NCI-H1930 (cell line): ENCODE results near the gene SPACA4.

Experiments
- DNase-seq, 2 experiments: peaks; one replicate each; lab custom pipeline; 2025; lab: John Stamatoyannopoulos, UW

The SPACA4 gene

DNA sequence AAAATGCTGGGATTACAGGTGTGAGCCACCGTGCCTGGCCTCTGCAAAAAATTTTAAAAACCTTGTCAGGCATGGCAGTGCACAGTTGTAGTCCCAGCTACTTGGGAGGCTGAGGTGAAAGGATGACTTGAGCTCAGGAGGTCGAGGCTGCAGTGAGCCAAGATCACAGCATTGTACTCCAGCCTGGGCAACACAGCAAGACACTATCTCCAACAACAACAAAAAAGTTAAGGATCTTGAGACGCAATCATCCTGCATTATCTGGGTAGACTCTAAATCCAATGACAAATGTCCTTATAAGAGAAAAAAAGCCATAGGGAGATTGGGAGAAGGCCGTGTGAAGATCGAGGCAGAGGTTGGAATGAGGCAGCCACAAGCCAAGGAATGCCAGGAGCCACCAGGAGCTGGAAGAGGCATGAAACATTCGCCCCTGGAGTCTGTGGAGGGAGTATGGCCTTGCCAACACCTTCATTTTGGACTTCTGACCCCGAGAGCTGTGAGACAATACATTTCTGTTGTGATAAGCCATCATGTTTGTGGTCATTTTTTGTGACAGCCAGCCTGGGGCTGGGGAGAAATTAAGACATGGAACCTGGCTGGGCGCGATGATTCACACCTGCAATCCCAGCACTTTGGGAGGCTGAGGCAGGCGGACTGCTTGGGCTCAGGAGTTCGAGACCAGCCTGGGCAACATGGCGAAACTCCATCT, 44.6 kb downstream of the SPACA4 start:
- no peak for DNase-seq

DNA sequence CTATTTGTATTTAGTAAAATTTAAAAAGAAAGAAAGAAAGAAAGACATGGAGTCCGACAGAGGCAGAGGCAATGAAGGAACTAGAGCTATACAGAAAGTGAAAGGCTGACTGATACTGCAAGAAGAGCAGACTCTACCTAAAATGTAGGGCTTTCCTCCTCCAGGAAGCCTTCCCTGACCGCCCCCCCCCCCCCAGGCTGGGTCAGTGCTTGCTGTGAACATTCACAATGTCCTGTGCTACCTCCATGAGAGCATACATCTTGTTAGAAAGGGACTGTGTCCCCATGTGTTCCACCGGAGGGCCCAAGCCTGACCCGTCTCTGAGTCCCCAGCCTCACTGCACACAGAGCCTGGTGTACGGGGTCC, 45.1 kb downstream of the SPACA4 start:
- DNase-seq, result no peak

DNA sequence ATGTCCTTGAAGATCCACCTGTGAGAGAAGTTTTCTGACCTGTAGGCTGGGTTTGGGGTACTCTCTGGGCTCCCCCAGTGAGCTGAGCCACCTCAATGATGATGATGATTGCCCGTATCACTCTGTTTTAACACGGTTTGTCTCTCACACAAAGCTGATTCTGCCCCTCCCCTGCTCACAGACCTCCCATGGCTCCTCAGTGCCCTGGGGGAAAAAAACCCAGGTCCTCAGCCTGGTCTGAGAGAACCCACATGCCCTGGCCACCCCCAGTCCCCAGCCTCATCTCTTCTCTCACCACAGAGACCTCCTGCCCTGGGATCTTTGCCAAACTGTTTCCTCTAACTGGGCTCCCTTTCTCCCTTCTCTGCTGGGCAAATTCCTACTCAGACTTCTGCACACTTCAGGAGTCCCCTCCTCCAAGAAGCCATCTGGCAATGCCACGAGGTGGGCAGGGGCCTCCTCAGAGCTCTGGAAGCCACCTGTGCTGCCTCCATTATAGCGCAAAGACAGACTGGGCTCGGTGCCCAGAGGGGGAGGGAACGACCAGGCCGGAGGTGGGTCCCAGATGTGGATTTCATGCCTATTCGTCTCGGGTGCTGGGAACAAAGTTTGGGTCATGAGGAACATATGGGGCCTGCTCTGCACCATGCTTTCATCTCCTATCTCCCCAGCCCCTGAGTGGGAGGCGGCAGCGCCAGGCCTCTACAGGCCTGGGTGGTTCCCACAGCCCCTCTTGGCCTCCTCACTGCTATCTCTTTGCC, 47.9 kb downstream of the SPACA4 start:
- no peak for DNase-seq

GRCh38 chr19:48656840-48657474, 50.4 kb downstream of the SPACA4 start:
- DNase-seq, result no peak
